Transverse colon (tissue), 4 donors: ENCODE measurements around the gene MTR.

Source experiments
- CTCF ChIP-seq, 5 experiments: fragments of 200-600 bp in 3 of 5; fragments of 450-650 bp in 2 of 5; sonication (generic) in 3 of 5; IDR thresholded peaks; 1 replicate in 2 of 5; 2 replicates in 3 of 5; pipeline ENCODE4 v1.5.1; 2016 to 2017; ENCODE audit warnings: antibody characterized with exemption in 5 of 5, inconsistent platforms in 3 of 5, mild to moderate bottlenecking in 2 of 5, moderate library complexity in 1 of 5
- EP300 ChIP-seq: sonication (generic); formaldehyde crosslinking; IDR thresholded peaks from one replicate; pipeline ENCODE4 v1.6.1; 2017; ENCODE audit warnings: antibody characterized with exemption, low read depth
- POLR2A ChIP-seq: fragments of 450-650 bp; IDR thresholded peaks from one replicate; pipeline ENCODE4 v1.6.1; 2016; ENCODE audit warnings: antibody characterized with exemption, mild to moderate bottlenecking, moderate library complexity
- POLR2AphosphoS5 ChIP-seq, 3 donors: sonication (generic); formaldehyde crosslinking; IDR thresholded peaks; one replicate each; pipeline ENCODE4 v1.6.1; 2016; ENCODE audit warnings: antibody characterized with exemption in 3 of 3

- TF ChIP-seq POLR2AphosphoS5 (IDR thresholded peaks at IDR 0.05) (no peak), CTCF (IDR thresholded peaks at IDR 0.05) (no peak), POLR2A (no peak), EP300 (no peak)
These were observed 91.1 kb downstream of the MTR start for GRCh38 chr1:236886199-236886598.
